HepG2 (cell line): Measurements from ENCODE around the gene PPP1R12B.
"Not testable (repeated sequence)": the region's sequence is repeated elsewhere in the genome, so short reads cannot be mapped to it uniquely, and the experiment has no call there.

Source experiments
- CTCF ChIP-seq: sonication (generic); formaldehyde crosslinking; IDR thresholded peaks from 2 replicates; pipeline ENCODE4 v1.5.0; 2020; ENCODE audit warnings: mild to moderate bottlenecking, missing genetic modification reagents, moderate library complexity
- ETV6 ChIP-seq: sonication (generic); formaldehyde crosslinking; conservative IDR thresholded peaks from 2 replicates; pipeline ENCODE4 v1.4.0; 2020; ENCODE audit warnings: missing genetic modification reagents
- GATAD2A ChIP-seq: IDR thresholded peaks from 2 replicates; pipeline ENCODE4 v1.6.1; 2016
- HDAC1 ChIP-seq: sonication (generic); formaldehyde crosslinking; IDR thresholded peaks from 2 replicates; pipeline ENCODE4 v1.5.1; 2020; ENCODE audit warnings: mild to moderate bottlenecking, missing genetic modification reagents
- PHF8 ChIP-seq: sonication (generic); formaldehyde crosslinking; IDR thresholded peaks from 2 replicates; pipeline ENCODE4 v1.5.0; 2020; ENCODE audit warnings: missing genetic modification reagents
- POLR2AphosphoS5 ChIP-seq: IDR thresholded peaks from 2 replicates; pipeline ENCODE4 v1.6.1; 2012; ENCODE audit warnings: low read depth, low read length
- RFX1 ChIP-seq: fragments of 450-650 bp; IDR thresholded peaks from 2 replicates; pipeline ENCODE4 v1.6.1; 2017
- SMC3 ChIP-seq: IDR thresholded peaks from 2 replicates; pipeline ENCODE4 v1.6.1; 2011; ENCODE audit warnings: low read length, improper control_type of control experiment
- ZFP37 ChIP-seq: sonication (generic); formaldehyde crosslinking; IDR thresholded peaks from 2 replicates; pipeline ENCODE4 v1.4.0; 2020; ENCODE audit warnings: missing genetic modification reagents, borderline replicate concordance
- ZMYM4 ChIP-seq: sonication (generic); formaldehyde crosslinking; IDR thresholded peaks from 2 replicates; pipeline ENCODE4 v1.8.1; 2023; ENCODE audit warnings: mild to moderate bottlenecking, missing genetic modification reagents

- TF ChIP-seq POLR2AphosphoS5; CTCF (CRISPR knock-in tag); ZMYM4; HDAC1 (CRISPR knock-in tag); ETV6 (CRISPR knock-in tag); PHF8 (CRISPR knock-in tag); ZFP37 (CRISPR knock-in tag); GATAD2A (CRISPR knock-in tag); RFX1; SMC3: not testable (repeated sequence)
These were observed 266.1 kb downstream of the PPP1R12B start for GRCh38 chr1:202614363-202615207.
